Tibial nerve (tissue), 4 donors: ENCODE results near the gene PADI4. TPM values are rescaled to one million over a fixed set of nuclear protein-coding genes. Genes with fewer than 3 reads are reported as not detected.
"Not testable (repeated sequence)": the region's sequence is repeated elsewhere in the genome, so short reads cannot be mapped to it uniquely, and the experiment has no call there.

ENCODE experiments used
- DNase-seq, 2 donors: peaks; one replicate each; pipeline ENCODE4 v3.0.0-alpha.2; 2019; ENCODE audit warnings: low spot score in 2 of 2
- H3K27ac ChIP-seq, 4 donors: fragments of 200-600 bp; sonication (generic) in 3 of 4; one replicate each; pipeline ENCODE4 v1.5.1; 2017 to 2019; ENCODE audit warnings: mild to moderate bottlenecking in 1 of 4
- H3K27me3 ChIP-seq, 2 donors: fragments of 200-600 bp; sonication (generic) in 1 of 2; one replicate each; pipeline versions ENCODE4 v1.5.1 to v1.6.0; 2017 to 2019
- H3K36me3 ChIP-seq, 3 donors: fragments of 200-600 bp; sonication (generic); one replicate each; pipeline ENCODE4 v1.5.1; 2018 to 2019
- H3K4me1 ChIP-seq, 4 donors: fragments of 200-600 bp; sonication (generic) in 3 of 4; one replicate each; pipeline ENCODE4 v1.5.1; 2017 to 2019
- H3K4me3 ChIP-seq, 4 donors: fragments of 200-600 bp; sonication (generic) in 3 of 4; one replicate each; pipeline ENCODE4 v1.5.1; 2017 to 2019; ENCODE audit warnings: mild to moderate bottlenecking in 1 of 4, moderate library complexity in 1 of 4
- H3K9me3 ChIP-seq, 4 donors: fragments of 200-600 bp; sonication (generic) in 3 of 4; one replicate each; pipeline ENCODE4 v1.5.1; 2017 to 2019
- EP300 ChIP-seq, 2 donors: sonication (generic); formaldehyde crosslinking; IDR thresholded peaks; one replicate each; pipeline ENCODE4 v1.6.1; 2017; ENCODE audit warnings: antibody characterized with exemption in 2 of 2, mild to moderate bottlenecking in 1 of 2
- POLR2A ChIP-seq, 2 donors: fragments of 450-650 bp; IDR thresholded peaks; one replicate each; pipeline ENCODE4 v1.6.1; 2017; ENCODE audit warnings: antibody characterized with exemption in 2 of 2, mild to moderate bottlenecking in 2 of 2, moderate library complexity in 2 of 2
- WGBS, 2 donors: methylation state at CpG; one replicate each; pipeline ENCODE4 v1.1.5; 2018; 5-methylcytosine and 5-hydroxymethylcytosine counted together
- total RNA-seq, 4 donors: library from RNA; depleted of rRNA; stranded (reverse); fragments of >200 nt; gene quantifications; one replicate each; pipeline ENCODE4 v1.1.0, GENCODE V29; 2016
- TF ChIP-seq, protein P1 (sequence below), 5 experiments: fragments of 200-600 bp in 3 of 5; fragments of 450-650 bp in 2 of 5; sonication (generic) in 3 of 5; IDR thresholded peaks; one replicate each; pipeline ENCODE4 v1.5.1; 2016 to 2019; ENCODE audit warnings: antibody characterized with exemption in 5 of 5, mild to moderate bottlenecking in 3 of 5, moderate library complexity in 2 of 5

PADI4 gene
- total RNA-seq, 4 donors from 2014 or later = not detected

DNA sequence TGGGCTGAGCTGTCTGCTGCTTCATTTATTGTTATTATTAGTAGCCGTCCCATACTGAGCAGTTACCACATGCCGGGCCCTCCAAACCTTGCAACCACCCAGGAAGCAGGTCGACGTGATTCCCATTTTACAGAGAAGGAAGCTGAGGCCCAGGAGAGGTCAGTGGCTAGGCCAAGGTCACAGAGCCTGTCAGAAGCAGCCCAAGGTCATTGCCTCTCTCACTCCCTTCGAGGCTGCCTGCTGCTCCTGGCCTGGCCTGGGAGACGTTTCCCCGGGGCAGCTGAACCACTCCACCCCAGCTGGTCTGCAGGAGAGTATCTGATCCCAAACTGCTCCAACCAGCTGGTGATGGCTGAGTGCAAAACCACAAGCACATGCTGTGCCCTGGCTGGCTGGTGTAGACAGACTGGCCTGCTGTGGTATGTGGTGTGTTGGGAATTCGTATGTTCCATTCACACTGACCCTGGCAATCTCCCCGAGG, 6.5 kb downstream of the PADI4 start:
- H3K4me3 ChIP-seq = no peak overlapping the region
- no peaks in the 10 kb centered on the region for H3K36me3 ChIP-seq
- no peaks in the 10 kb centered on the region for H3K4me1 ChIP-seq
- 48 to 55% methylated on average over 7 to 8 of the region's 9 CpGs for WGBS, 2 donors
- DNase-seq = no peak
- H3K27ac ChIP-seq = no peak overlapping the region
- H3K9me3 ChIP-seq = peaks cover 0 to 2% (median 0%) of the 10 kb centered on the region in 4 donors
- TF ChIP-seq POLR2A (IDR thresholded peaks at IDR 0.05) (no peak), EP300 (IDR thresholded peaks at IDR 0.05) (no peak)
- TF ChIP-seq, protein P1, sequence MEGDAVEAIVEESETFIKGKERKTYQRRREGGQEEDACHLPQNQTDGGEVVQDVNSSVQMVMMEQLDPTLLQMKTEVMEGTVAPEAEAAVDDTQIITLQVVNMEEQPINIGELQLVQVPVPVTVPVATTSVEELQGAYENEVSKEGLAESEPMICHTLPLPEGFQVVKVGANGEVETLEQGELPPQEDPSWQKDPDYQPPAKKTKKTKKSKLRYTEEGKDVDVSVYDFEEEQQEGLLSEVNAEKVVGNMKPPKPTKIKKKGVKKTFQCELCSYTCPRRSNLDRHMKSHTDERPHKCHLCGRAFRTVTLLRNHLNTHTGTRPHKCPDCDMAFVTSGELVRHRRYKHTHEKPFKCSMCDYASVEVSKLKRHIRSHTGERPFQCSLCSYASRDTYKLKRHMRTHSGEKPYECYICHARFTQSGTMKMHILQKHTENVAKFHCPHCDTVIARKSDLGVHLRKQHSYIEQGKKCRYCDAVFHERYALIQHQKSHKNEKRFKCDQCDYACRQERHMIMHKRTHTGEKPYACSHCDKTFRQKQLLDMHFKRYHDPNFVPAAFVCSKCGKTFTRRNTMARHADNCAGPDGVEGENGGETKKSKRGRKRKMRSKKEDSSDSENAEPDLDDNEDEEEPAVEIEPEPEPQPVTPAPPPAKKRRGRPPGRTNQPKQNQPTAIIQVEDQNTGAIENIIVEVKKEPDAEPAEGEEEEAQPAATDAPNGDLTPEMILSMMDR (IDR thresholded peaks at IDR 0.05) = no peak
- peaks cover 0 to 16% of the 10 kb centered on the region in 2 donors for H3K27me3 ChIP-seq

GRCh38 chr1:17315542-17316130, 7.6 kb downstream of the PADI4 start:
- peaks cover 0 to 5% of the 10 kb centered on the region in 2 donors for H3K27me3 ChIP-seq
- no peak for DNase-seq
- TF ChIP-seq EP300 (IDR thresholded peaks at IDR 0.05) (no peak), POLR2A (IDR thresholded peaks at IDR 0.05) (no peak)
- TF ChIP-seq, protein P1 (IDR thresholded peaks at IDR 0.05) = no peak

GRCh38 chr1:17316704-17317103, 8.7 kb downstream of the PADI4 start:
- H3K27me3 ChIP-seq = no peaks in the 10 kb centered on the region
- 78 to 82% methylated on average over 9 of the region's 9 CpGs for WGBS, 2 donors
- TF ChIP-seq, protein P1 (IDR thresholded peaks at IDR 0.05) = no peak
- TF ChIP-seq EP300 (IDR thresholded peaks at IDR 0.05) = no peak

More at GRCh38 chr1:17315542-17316130, 7.6 kb downstream of the PADI4 start:
- Histone ChIP-seq H3K9me3 (peaks cover 0 to 10% (median 0%) of the 10 kb centered on the region in 4 donors), H3K4me3 (no peak overlapping the region), H3K36me3 (no peaks in the 10 kb centered on the region), H3K4me1 (no peaks in the 10 kb centered on the region), H3K27ac (no peak overlapping the region)
- WGBS, 2 donors = 36 to 38% methylated on average over 7 of the region's 7 CpGs

DNA sequence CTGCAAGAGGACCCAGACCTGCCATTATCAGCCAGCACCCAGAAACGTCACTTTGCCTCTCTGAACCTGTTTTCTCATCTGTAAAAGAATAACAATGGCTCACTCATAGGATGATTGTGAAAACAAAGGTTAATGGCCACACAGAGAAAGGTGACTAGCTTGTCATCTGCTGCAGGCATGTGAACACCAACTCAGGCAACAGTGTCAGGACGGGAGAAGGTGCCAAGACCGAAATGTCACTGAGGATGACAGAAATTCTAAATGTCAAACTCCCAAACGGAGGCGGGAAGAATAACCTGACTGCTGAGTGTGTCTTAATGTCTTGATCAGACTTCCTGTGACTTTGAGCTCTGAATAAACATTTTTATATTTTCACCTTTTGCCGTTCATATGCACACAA, 10.3 kb downstream of the PADI4 start:
- no peaks in the 10 kb centered on the region for H3K36me3 ChIP-seq
- peaks cover 0 to 14% (median 0%) of the 10 kb centered on the region in 4 donors for H3K9me3 ChIP-seq
- no peak overlapping the region for H3K27ac ChIP-seq
- H3K4me1 ChIP-seq = no peaks in the 10 kb centered on the region
- H3K27me3 ChIP-seq = no peaks in the 10 kb centered on the region
- H3K4me3 ChIP-seq = no peak overlapping the region
- 56 to 59% methylated on average over 6 of the region's 6 CpGs for WGBS, 2 donors
- TF ChIP-seq EP300 (IDR thresholded peaks at IDR 0.05) = no peak
- no peak for DNase-seq

More at GRCh38 chr1:17316704-17317103, 8.7 kb downstream of the PADI4 start:
- Histone ChIP-seq H3K9me3 (peaks cover 0 to 10% (median 0%) of the 10 kb centered on the region in 4 donors), H3K4me3 (no peak overlapping the region), H3K27ac (no peak overlapping the region), H3K36me3 (no peaks in the 10 kb centered on the region), H3K4me1 (no peaks in the 10 kb centered on the region)
- DNase-seq = no peak

DNA sequence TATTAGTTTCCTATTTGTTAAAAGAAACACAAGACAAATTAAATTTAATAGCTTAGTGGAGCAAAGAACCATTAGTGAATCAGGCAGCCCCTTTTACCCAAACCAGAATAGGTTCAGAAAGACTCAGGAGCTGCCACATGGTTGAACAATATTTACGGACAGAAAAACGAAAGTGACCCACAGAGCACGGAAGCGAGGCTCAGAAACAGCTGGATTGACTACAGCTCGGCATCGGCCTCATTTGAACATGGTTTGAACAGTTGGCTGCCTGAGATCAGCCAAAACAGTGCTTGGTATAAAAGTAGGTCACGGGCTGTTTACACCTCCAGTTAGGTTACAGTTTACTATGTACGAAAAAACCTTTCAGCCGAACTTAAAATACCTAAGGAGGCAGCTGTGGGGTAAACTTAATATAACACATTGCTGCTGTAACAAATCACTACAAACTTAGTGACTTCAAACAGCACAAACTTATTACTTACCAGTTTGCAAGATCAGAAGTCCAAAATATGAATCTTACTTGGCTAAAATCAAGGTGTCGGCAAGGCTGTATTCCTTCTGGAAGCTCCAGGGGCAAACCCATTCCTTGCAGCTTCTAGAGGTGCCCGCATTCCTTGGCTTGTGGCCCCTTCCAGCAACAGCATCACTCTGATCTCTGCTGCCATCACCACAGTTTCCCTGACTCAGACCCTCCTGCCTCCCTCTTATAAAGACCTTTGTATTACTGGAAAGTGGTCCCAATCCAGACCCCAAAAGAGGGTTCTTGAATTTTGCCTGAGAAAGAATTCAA, 11.8 kb downstream of the PADI4 start:
- no peak for DNase-seq
- Histone ChIP-seq H3K4me3 (no peak overlapping the region), H3K36me3 (no peaks in the 10 kb centered on the region), H3K9me3 (peaks cover 0 to 14% (median 0%) of the 10 kb centered on the region in 4 donors), H3K27ac (no peak overlapping the region), H3K27me3 (no peaks in the 10 kb centered on the region), H3K4me1 (no peaks in the 10 kb centered on the region)
- TF ChIP-seq POLR2A (IDR thresholded peaks at IDR 0.05) (no peak), EP300 (IDR thresholded peaks at IDR 0.05) (no peak)
- TF ChIP-seq, protein P1 (IDR thresholded peaks at IDR 0.05) = no peak
- WGBS, 2 donors = 87 to 93% methylated on average over 11 of the region's 11 CpGs

DNA sequence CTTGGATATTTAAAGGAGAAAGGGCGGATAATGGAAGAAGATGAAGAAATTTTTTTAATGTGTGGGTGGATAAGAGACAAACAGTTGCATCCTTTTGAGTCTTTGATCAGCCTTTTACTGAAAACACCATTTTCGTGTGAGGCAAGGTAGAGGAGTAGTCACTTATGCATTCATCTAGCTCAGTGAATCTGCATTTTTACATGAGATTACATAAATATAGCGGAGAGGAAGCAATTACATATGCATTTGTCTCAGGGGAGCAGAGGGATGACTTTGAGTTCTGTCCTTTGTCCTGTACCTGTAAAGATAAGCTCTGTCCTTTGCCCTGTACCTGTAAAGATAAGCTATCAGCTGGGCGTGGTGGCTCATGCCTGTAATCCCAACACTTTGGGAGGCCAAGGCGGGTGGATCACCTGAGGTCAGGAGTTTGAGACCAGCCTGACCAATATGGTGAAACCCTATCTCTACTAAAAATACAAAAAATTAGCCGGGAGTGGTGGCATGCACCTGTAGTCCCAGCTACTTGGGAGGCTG, 13.9 kb downstream of the PADI4 start:
- H3K36me3 ChIP-seq, H3K4me3 ChIP-seq: not testable (repeated sequence)
- 80 to 87% methylated on average over 6 of the region's 6 CpGs for whole genome bisulfite sequencing, 2 donors

More for the DNA sequence above, 13.9 kb downstream of the PADI4 start:
- H3K27ac ChIP-seq, H3K4me1 ChIP-seq, DNase-seq, H3K27me3 ChIP-seq: not testable (repeated sequence)
- H3K9me3 ChIP-seq = peaks cover 0 to 14% (median 0%) of the 10 kb centered on the region in 4 donors
